Gastrocnemius medialis (tissue), 4 donors: Measurements from ENCODE around the gene UGT3A2. TPM values are rescaled to one million over a fixed set of nuclear protein-coding genes. Genes with fewer than 3 reads are reported as not detected.

ENCODE experiments used
- ATAC-seq, 2 donors: fragments of 150-250 bp; one replicate each; pipeline ENCODE4 v1.9.1; 2016
- DNase-seq, 2 donors: peaks; one replicate each; pipeline ENCODE4 v3.0.0-alpha.2; 2019
- H3K27ac ChIP-seq, 4 donors: fragments of 200-600 bp; sonication (generic); 1 replicate in 1 of 4; 2 replicates in 3 of 4; pipeline ENCODE4 v1.5.1; 2016 to 2018; ENCODE audit warnings: mild to moderate bottlenecking in 2 of 4, moderate library complexity in 1 of 4
- H3K27me3 ChIP-seq, 3 donors: fragments of 200-600 bp; sonication (generic) in 2 of 3; 1 replicate in 1 of 3; 2 replicates in 2 of 3; pipeline versions ENCODE4 v1.5.1 to v1.6.0; 2016 to 2019; ENCODE audit warnings: mild to moderate bottlenecking in 1 of 3, moderate library complexity in 1 of 3
- H3K36me3 ChIP-seq, 2 donors: fragments of 200-600 bp; sonication (generic) in 1 of 2; one replicate each; pipeline ENCODE4 v1.5.1; 2017 to 2018
- H3K4me1 ChIP-seq, 2 donors: fragments of 200-600 bp; sonication (generic) in 1 of 2; one replicate each; pipeline ENCODE4 v1.5.1; 2016 to 2017; ENCODE audit warnings: mild to moderate bottlenecking in 2 of 2
- H3K4me3 ChIP-seq, 4 donors: fragments of 200-600 bp; sonication (generic) in 3 of 4; 1 replicate in 1 of 4; 2 replicates in 3 of 4; pipeline ENCODE4 v1.5.1; 2016 to 2019; ENCODE audit warnings: mild to moderate bottlenecking in 2 of 4
- H3K9me3 ChIP-seq, 3 donors: fragments of 200-600 bp; sonication (generic) in 2 of 3; 1 replicate in 1 of 3; 2 replicates in 2 of 3; pipeline ENCODE4 v1.5.1; 2016 to 2019
- POLR2A ChIP-seq, 2 donors: fragments of 450-650 bp; IDR thresholded peaks; one replicate each; pipeline ENCODE4 v1.6.1; 2017; ENCODE audit warnings: antibody characterized with exemption in 2 of 2, mild to moderate bottlenecking in 2 of 2, moderate library complexity in 2 of 2
- in situ Hi-C, 4 donors: fragments of 200-750 bp; cut with MboI; loops; one replicate each; pipeline versions ENCODE4 v1.15.0 to v1.8.0; 2017; ENCODE audit warnings: low sequenced_read_pairs in 4 of 4
- intact Hi-C: fragments of 100-400 bp; cut with DNase I; formaldehyde crosslinking; loops from one replicate; pipeline ENCODE4 v1.15.1; 2023; ENCODE audit warnings: low total_unique reads
- total RNA-seq, 4 donors: library from RNA; depleted of rRNA; stranded (reverse); fragments of >200 nt; gene quantifications; one replicate each; pipeline versions ENCODE4 v1.1.0 to v1.2.3, GENCODE V29; 2016
- TF ChIP-seq, protein P1 (sequence below), 5 experiments: fragments of 450-650 bp in 3 of 5; fragments of 200-600 bp in 2 of 5; sonication (generic) in 2 of 5; IDR thresholded peaks in 4 of 5; conservative IDR thresholded peaks in 1 of 5; 1 replicate in 4 of 5; 2 replicates in 1 of 5; pipeline ENCODE4 v1.5.1; 2016 to 2019; ENCODE audit warnings: antibody characterized with exemption in 5 of 5, mild to moderate bottlenecking in 3 of 5, moderate library complexity in 3 of 5

UGT3A2 gene
- total RNA-seq, 4 donors from 2014 or later = not detected

DNA sequence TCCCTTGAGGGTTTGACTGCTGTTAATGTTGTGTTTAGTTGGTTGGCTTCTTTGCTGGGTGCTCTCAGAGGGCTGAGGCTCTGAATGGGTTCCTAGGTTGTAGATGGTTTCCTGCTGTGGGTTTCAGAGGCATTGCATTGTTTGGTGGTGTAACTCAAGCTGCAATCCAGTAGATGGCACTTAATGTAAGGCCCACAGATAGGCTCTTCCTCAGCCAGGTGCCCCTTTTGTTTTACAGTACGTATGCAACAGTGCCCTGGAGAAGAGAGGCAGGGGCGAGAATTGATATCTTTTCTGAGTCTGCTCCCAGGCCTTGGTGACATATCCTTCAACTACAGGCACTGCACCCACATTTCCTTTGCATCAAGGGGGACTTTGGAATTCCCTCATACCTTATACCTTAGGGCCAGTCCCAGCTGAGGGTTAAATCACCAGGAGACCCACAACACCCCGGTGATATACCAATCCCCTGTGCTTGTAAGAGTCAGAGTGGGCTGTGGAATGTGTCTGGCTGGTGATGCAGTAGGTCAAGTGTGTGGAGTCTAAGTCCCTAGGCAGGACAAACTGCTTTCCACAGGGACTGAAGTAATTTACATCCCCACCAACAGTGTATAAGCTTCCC lies 7.0 kb upstream of the UGT3A2 start:
- no peak overlapping the region for H3K27ac ChIP-seq
- peaks cover 0 to under 1% (median 0%) of the 10 kb centered on the region in 3 donors for H3K27me3 ChIP-seq
- in situ Hi-C loops (no loop called here), intact Hi-C loops (no loop called here)
- ATAC-seq (no peak), DNase-seq (no peak)
- TF ChIP-seq, protein P1, sequence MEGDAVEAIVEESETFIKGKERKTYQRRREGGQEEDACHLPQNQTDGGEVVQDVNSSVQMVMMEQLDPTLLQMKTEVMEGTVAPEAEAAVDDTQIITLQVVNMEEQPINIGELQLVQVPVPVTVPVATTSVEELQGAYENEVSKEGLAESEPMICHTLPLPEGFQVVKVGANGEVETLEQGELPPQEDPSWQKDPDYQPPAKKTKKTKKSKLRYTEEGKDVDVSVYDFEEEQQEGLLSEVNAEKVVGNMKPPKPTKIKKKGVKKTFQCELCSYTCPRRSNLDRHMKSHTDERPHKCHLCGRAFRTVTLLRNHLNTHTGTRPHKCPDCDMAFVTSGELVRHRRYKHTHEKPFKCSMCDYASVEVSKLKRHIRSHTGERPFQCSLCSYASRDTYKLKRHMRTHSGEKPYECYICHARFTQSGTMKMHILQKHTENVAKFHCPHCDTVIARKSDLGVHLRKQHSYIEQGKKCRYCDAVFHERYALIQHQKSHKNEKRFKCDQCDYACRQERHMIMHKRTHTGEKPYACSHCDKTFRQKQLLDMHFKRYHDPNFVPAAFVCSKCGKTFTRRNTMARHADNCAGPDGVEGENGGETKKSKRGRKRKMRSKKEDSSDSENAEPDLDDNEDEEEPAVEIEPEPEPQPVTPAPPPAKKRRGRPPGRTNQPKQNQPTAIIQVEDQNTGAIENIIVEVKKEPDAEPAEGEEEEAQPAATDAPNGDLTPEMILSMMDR (IDR thresholded peaks at IDR 0.05 in 4 of 5, conservative IDR thresholded peaks at IDR 0.05 in 1 of 5) = no peak
- no peak for TF ChIP-seq POLR2A (IDR thresholded peaks at IDR 0.05)
- H3K4me3 ChIP-seq = no peak overlapping the region
- no peaks in the 10 kb centered on the region for H3K9me3 ChIP-seq
- H3K36me3 ChIP-seq = no peaks in the 10 kb centered on the region
- no peaks in the 10 kb centered on the region for H3K4me1 ChIP-seq

DNA sequence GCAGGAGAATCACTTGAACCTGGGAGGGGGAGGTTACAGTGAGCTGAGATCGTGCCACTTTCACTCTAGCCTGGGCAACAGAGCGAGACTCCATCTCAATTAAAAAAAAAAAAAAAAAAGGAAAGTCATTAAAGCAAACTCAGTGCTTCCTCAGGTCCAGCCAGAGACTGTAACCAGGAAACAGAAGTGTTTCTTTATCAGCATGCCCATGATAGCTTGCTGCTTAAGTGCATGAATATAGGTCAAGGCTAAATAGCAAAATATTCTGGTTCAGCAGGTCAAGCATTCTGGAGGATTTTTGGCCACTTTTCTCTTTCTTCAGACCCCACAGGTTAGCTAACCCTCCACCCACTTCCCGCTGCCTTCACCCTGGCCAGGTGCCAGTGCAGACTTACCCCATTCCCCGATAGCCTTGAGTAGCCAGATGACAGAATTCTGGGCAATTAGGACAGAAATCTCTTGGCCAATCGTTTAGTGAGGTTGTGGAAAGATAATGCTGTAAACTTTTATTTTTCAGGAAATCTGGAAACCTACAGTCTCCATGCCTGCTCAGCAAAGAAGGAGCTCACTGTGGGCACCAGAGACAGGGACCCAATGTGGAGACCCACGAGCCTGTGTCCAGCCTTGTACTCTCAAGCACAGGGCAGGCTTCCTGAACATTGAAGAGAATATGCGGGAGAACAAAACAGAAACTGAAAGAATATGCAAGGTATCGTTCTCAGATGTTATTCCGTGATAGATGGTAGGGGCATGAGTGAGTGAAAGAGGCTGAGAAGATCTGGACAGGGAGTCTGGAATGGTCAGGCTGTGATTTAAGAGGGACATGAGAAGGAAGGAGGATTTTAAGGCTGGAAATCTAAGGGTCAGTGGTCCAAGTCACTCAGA lies 4.2 kb upstream of the UGT3A2 start:
- intact Hi-C loops (no loop called here), in situ Hi-C loops (no loop called here)
- ATAC-seq = no peak
- H3K9me3 ChIP-seq = no peaks in the 10 kb centered on the region
- no peak overlapping the region for H3K27ac ChIP-seq
- no peaks in the 10 kb centered on the region for H3K4me1 ChIP-seq
- H3K36me3 ChIP-seq = no peaks in the 10 kb centered on the region
- no peaks in the 10 kb centered on the region for H3K27me3 ChIP-seq
- no peak for TF ChIP-seq POLR2A (IDR thresholded peaks at IDR 0.05)
- TF ChIP-seq, protein P1 (IDR thresholded peaks at IDR 0.05 in 4 of 5, conservative IDR thresholded peaks at IDR 0.05 in 1 of 5) = no peak
- no peak for DNase-seq
- peak overlapping the region in 1 of 4 donors; percentile 2 for H3K4me3 ChIP-seq

- Histone ChIP-seq H3K27me3 (peaks cover 3 to 10% (median 7%) of the 10 kb centered on the region in 3 donors), H3K4me3 (no peak overlapping the region), H3K9me3 (no peaks in the 10 kb centered on the region), H3K4me1 (no peaks in the 10 kb centered on the region), H3K27ac (no peak overlapping the region), H3K36me3 (no peaks in the 10 kb centered on the region)
- DNase-seq = no peak
- TF ChIP-seq POLR2A (IDR thresholded peaks at IDR 0.05) = no peak
- TF ChIP-seq, protein P1 (IDR thresholded peaks at IDR 0.05 in 4 of 5, conservative IDR thresholded peaks at IDR 0.05 in 1 of 5) = no peak
- intact Hi-C loops (no loop called here), in situ Hi-C loops (no loop called here)
- no peak for ATAC-seq
Observed at GRCh38 chr5:36068751-36069281, 2.1 kb upstream of the UGT3A2 start.

GRCh38 chr5:36066001-36066539 lies 612 bp downstream of the UGT3A2 start:
- Histone ChIP-seq H3K27me3 (peaks cover 7 to 10% (median 10%) of the 10 kb centered on the region in 3 donors), H3K4me3 (peak overlapping the region in 3 of 4 donors; percentile 28 to 36 (median 32)), H3K4me1 (no peaks in the 10 kb centered on the region), H3K27ac (no peak overlapping the region), H3K9me3 (no peaks in the 10 kb centered on the region), H3K36me3 (no peaks in the 10 kb centered on the region)
- no peak for TF ChIP-seq POLR2A (IDR thresholded peaks at IDR 0.05)
- TF ChIP-seq, protein P1 (IDR thresholded peaks at IDR 0.05 in 4 of 5, conservative IDR thresholded peaks at IDR 0.05 in 1 of 5) = no peak
- in situ Hi-C loops = no loop called here
- no peak for DNase-seq
- ATAC-seq = no peak
- intact Hi-C loops = no loop called here
